Stimulated activated CD8-positive, alpha-beta memory T cell treated with anti-CD3 and anti-CD28 coated beads, Interleukin-7, amount 100 ng/mL, for 4 hours (primary cell): Measurements from ENCODE around the gene HCN3.
"Not testable (repeated sequence)": the region's sequence is repeated elsewhere in the genome, so short reads cannot be mapped to it uniquely, and the experiment has no call there.

Experiments used
- DNase-seq, 2 donors: peaks; one replicate each; pipeline ENCODE4 v3.0.0-alpha.2; 2020; ENCODE audit warnings: low read depth in 2 of 2

Gene HCN3

DNA sequence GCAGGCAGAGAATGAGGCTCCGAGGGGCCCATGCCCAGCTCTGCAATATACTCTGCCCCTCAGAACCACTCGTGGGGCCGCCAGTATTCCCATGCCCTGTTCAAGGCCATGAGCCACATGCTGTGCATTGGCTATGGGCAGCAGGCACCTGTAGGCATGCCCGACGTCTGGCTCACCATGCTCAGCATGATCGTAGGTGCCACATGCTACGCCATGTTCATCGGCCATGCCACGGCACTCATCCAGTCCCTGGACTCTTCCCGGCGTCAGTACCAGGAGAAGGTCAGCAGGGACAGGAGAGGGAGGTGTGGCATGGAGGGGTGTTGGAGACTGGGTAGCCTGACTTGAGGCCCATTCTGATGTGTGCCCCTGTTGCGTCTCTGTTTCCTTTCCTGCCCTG is 7.2 kb downstream of the HCN3 start:
- no peak for DNase-seq

DNA sequence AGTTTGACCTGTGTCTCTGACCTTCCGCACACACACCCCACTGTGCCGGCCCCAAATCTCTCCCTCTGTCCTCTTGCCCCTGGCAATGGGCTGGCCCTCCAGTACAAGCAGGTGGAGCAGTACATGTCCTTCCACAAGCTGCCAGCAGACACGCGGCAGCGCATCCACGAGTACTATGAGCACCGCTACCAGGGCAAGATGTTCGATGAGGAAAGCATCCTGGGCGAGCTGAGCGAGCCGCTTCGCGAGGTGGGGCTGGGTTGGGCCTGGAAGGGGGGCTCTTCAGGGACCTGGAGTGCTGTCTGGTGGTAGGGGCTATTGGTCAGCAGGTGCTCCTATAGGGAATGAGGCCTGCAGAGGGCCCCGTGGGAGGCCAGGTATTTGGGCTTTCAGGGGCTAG is 7.8 kb downstream of the HCN3 start:
- no peak for DNase-seq

DNA sequence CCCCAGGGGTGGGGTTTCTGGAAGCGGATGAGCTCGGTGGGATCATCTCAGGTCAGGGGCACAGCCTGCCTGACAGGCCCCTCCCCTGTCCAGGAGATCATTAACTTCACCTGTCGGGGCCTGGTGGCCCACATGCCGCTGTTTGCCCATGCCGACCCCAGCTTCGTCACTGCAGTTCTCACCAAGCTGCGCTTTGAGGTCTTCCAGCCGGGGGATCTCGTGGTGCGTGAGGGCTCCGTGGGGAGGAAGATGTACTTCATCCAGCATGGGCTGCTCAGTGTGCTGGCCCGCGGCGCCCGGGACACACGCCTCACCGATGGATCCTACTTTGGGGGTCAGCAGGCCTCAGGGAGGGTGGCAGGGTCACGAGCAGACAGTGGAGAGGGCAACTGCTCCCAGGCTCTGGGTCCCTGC is 8.4 kb downstream of the HCN3 start:
- DNase-seq = no peak

DNA sequence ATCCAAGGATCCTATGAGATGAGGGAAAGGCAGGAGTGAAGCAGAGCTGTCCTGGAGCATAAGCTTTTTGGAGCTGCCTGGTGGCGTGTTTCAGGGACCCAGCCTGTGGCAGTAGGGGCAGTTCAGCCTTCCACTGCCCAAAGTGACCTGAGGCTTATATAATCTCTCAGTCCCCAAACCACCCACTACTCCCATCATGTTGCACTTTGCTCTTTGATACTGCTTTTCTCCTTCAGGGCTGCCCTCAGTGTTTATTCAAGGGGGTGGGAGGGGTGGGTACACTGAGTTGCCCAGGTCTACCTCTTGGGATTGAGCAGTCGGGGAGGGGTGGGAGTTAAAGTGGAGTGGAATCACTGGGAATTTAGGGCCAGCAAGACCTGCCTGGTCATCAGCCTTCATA is 9.3 kb downstream of the HCN3 start:
- DNase-seq = no peak

DNA sequence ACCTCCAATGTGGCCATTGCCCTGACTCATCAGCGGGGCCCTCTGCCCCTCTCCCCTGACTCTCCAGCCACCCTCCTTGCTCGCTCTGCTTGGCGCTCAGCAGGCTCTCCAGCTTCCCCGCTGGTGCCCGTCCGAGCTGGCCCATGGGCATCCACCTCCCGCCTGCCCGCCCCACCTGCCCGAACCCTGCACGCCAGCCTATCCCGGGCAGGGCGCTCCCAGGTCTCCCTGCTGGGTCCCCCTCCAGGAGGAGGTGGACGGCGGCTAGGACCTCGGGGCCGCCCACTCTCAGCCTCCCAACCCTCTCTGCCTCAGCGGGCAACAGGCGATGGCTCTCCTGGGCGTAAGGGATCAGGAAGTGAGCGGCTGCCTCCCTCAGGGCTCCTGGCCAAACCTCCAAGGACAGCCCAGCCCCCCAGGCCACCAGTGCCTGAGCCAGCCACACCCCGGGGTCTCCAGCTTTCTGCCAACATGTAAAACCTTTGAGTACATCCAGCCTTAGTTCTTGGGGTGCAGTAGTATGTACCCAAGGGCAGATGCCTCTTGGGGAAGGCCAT is 10.8 kb downstream of the HCN3 start:
- DNase-seq = no peak

DNA sequence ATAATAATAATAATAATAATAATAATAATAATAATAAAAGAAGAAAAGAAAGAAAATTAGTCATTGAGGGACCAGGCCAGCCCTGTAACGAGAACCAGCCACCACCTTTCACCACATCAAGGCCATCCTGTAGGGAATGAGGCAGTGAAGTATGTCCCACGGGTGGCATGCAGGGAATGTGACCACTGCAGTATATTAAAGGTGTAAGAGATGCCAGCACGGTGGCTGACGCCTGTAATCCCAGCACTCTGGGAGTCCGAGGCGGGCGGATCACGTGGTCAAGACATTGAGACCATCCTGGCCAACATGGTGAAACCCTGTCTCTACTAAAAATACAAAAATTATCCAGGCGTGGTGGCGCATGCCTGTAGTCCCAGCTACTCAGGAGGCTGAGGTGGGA is 13.7 kb downstream of the HCN3 start:
- DNase-seq = not testable (repeated sequence)

DNA sequence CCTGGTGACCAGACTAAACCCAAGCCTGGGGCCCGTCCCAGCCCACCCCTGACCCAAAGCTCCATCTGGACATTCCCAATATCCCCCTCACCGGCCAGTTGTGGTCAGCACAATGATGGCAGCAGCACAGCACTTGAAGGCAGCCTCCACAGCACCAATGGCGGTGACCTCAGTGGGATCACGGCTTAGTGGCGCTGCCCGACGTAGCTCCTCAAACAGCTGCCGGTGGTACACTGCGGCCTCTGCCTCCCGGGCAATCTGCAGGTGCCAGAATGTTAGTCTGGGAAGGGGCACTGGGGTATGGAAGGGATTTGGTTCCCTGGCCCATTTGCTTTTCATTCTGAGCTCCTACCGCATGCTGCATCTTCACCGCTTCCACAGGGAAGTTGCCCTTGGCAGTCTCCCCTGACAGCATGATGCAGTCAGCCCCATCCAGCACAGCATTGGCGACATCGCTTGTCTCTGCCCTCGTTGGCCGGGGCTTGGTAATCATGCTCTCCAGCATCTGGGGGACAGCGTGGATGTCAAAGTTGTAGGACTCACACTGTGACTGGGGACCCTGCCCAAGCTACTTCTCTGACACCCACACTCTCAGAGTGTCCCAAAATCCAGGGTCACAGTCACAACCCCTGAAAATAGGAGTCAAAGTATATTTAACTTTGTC is 16.0 kb downstream of the HCN3 start:
- no peak for DNase-seq

DNA sequence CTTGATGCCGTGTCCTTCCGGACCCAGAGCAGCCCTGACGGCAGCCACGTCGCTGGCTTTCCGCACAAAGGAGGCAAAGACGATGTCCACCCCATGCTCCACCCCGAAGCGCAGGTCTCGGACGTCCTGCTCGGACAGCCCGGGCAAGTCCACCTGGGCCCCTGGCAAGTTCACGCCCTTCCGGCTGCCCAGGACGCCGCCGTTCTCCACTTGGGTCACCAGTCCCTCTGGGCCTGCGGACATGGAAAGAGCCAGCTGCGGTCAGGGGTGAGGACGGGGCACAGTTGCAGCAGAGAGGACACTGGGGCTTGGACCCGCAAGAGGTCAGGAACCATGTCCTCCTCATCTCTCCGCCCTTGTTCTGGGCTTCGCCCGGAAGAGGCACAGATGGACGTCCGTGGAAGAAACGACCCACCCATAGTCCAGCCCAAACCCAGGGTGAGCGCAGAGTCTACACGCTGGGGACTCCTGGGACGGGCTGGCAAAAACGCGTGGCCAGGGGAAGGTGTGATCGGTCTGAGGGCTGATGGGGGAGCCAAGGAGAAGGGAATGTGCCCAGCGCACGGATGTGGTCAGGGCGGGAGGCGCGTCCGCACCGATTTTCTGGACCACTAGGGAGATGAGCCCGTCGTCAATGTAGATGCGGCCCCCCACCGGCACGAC is 17.4 kb downstream of the HCN3 start:
- no peak for DNase-seq

DNA sequence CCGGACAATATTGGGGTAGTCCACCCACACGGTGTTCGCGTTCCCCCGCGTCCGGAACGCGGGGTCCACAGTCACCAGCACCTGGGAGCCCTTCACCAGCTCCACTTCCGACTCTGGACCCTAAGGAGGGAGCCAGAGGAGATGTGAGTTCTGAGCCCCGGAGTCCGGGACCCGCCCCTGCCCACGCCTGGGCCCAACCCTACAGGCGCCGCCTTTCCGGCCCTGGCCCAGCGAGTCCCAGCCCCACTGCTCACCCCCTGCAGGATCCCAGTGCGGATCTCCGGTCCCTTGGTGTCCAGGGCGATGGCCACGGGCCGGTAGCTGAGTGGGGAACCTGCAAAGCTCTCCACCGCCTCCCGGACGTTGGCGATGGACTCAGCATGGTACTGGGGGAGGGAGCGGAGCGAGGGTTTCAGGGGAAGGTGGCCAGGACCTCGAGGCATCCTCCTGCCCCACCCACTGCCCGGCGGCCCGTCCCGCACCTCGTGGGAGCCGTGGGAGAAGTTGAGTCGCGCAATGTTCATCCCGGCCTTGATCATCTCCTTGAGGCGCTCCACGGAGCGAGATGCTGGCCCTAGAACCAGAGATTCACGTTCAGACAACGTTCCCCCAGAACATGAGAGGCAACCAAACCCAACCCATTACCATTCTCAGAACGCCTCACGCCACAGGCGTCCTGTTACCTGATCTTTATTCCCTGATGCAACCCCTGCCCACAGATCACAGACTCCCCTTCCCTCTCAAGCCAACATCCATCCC is 18.1 kb downstream of the HCN3 start:
- no peak for DNase-seq

DNA sequence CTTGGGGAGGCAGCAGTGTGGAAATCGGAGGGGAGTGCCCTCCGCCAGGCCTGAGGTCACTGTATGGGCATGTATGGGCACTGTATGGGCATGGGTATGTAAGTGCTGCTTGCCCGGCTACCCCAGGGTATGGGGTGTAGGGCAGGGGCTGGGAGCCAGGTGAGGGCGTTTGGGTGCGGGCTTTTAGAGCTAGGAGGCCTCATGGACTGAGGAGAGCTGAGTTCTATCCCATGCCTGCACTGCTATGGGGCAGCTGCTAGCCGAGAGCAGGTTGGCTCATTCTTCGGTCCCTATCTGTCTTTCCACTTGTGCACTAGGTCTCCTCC is 18.6 kb downstream of the HCN3 start:
- DNase-seq = no peak

DNA sequence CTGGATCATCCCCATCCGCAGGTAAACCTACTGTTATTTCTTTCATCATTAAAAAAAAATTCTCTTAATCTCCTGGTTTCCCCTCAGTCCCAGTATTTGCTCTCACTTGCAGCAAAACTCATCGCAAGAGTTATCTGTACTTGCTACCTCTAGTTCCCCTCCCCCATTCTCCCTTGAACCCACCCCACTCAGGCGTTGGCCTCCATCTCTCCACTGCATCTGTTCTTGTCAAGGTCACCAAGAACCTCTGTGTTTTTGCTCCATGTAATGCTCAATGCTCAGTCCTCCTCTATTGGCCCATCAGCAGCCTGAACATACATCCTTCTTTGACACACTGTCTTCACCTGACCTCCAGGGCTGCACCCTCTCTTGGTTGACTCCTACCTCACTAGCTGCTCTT is 19.4 kb downstream of the HCN3 start:
- DNase-seq = no peak

DNA sequence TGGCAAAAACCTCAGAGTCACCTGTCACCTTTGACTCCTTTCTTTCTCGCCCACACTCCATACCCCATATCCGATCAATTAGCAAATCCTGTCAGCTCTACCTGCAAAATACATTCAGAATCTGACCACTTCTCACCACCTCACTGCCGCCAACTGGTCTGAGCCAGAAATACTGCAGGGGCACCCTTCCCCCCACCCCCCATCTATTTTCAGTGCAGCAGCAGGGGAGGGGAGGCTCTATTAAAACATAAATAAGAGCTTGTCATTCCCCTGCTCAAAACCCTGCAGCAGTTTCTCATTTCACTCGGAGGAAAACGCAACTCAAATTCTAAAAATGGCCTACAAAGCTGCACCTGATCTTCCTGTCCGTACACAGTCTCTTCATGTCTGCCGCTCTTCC is 20.1 kb downstream of the HCN3 start:
- DNase-seq = no peak

DNA sequence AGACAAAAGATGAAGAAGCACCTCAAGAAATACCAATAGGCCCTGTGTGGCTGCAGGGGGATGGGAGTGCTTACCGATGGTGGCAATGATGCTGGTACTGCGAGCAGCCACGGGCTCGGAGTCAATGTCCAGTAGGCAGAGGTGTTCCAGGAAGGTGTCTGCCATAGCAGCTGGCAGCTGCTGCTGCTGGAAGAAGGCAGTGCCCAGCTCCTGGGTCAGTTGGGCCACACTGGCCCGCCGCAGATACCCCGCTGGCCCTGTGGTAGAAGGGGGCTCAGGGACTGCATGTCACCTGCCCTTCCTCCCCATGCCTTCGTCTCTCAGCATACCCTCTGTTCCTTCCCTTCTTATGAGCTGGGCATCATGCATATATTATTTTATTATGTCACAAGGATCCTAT is 22.8 kb downstream of the HCN3 start:
- no peak for DNase-seq

DNA sequence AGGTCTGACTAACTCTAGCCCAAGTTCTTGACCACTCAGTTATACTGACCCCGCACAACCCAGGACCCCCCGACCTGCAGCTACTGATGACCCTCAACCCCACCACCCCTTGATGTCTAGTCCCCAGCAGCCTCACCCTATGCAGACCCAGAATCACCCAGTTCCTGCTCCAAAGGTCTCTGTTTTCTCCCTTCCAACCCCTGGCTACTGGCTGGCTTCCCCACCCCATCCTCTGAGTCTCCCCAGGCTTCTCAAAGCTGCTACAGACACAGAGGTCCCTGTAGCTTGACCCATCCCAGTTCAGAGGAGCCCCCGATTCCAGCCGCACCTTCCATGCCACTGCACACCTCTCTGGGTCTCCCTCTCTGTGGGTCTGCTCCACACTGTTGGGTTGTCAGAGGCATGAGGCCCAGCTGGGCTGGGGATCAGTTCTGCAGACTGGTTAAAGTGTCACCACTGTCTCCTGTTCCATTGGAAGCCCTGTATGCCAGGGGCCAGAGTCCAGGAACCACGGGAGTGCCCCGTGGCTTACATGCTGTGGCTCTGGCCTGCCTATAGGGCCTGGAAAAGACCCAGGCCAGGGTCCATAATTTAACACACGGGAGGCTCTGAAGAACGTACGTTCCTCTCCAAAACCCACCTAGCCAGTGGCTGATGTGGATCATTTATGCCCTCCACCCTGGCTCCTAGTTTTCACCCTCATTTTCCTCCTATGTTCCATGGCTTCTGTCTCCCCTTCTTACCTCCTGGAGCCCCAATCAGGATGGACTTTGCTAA is 23.5 kb downstream of the HCN3 start:
- DNase-seq = no peak

DNA sequence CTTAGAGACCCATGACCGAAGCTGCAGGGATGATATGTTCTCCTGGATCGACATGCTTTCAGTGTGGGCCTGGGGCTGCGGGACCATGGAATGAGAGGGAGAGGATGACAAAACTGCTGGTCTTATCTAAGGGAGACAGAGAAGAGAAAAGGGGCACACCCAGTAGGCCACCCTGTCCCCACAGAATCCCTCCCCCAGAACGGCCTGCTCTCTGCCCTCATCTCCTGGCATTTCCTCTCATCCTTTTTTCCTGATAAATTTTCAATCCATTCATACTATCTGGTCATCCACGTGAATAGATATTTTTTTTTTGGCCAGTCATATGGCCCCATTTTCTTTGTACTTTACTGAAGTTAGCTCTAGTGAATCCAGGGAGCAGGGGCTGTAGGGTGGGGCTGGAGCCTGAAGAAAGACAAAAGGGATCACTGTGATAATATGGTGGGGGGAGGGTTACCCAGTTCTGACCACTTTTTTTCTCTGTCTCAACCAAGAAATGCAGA is 24.1 kb downstream of the HCN3 start, which contains the start of gene PKLR:
TSS of gene PKLR (minus strand) at position 97 of the 500 bp plus-strand sequence. CDS start at position 54, 43 bp downstream.
- DNase-seq = no peak

DNA sequence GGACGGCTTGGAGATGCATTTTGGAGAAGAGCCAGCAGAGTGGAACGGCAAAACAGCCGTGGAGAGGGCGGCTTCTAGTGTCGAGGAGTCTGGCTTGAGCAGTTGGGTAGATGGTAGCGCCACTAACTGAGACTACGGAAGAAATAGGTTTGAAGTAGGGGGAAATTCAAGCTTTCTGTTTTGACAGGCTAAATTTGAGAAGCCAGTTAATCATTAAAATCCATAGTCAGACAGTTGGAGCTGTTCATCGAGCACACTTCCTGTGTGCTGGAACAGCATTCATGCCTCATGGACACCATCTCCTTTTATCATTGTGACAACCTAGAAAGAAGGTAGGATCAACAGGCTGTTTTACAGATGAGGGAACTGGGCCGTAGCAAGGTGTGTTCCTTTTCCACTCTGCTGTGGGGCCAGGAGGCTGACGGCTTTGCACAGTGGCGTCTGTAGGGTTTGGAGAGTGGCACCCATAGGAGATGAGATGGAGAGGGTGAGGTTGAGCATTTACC is 27.3 kb downstream of the HCN3 start:
- DNase-seq = no peak

DNA sequence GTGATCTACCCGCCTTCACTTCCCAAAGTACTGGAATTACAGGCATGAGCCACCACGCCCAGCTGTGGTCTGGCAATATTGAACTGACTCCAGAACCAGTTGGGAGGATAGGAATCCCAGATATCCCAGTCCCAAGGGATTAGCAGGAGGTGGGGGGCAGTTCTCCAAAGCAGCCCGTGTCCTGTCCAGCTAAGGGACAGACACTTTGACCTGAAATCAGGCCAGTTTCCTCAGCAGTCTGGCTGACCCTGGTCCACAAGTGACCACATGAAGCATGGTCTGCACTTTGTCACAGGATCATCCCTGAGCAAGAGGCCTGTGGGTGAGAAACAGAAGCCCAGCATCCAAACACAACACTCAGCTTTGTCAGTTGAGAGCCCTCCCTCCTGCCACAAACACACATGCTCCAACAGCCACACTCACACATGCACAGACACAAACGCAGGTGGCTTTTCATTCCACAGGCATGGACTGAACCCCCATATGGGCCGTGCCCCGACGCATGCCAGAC is 28.7 kb downstream of the HCN3 start:
- no peak for DNase-seq

DNA sequence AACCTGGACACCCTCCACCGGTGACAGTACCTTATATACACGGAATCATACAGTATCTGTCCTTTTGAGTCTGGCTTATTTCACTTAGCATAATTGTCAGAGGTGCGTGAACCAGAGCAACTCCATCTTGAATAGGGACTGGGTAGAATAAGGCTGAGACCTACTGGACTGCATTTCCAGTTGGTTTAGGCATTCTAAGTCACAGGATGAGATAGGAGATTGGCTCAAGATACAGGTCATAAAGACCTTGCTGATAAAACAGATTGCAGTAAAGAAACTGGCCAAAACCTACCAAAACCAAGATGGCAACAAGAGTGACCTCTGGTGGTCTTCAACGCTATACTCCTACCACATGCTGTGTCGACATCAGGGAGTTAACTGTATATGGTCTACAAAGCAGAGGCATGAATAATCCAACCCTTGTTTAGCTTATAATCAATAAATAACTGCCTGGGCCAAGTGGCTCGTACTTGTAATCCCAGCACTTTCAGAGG is 30.0 kb downstream of the HCN3 start:
- DNase-seq = no peak

DNA sequence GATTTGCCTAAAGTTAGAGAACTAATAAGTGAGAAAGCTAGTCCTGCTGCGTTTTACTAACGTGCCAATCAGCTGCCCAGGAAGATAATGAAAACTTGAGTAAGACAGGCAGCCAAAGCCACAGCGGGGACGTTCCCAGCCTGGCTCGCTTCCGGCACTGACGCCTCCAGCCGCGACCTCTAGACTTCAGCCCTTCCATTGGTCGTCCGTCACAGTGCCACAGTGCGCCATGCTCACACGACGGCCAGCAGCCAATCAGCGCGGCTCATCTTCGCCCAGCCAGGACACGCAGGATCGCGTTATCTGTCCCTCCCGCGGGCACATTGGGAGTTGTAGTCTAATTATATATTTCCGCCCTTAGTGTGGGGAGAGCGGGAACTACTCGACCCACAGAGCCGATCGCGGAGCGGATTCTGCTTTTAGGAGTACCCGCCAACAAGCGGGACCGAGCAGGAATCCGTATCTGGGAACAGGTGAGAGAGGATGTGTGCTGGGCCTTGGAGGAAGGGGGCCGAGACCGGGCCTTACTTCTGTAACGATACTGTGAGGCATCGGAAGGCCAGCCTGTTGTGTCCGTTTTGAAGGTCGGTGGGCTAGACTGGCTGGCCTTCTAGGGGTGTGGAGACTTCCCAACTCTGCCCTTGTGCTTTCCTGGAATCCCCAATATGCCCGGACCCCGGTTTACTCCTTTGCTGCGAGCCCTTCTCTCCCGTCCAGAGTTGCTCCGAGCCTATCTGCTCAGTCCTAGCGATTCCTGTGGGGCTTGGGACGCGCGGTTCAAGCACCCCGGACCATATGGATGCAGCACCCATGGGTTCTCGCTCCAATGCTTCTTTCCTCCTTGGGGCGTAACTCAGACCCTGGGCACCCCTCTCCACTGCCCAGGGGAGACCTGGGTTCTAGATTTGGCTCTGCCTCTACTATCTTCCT is 31.5 kb downstream of the HCN3 start, which contains the start of gene FDPS:
TSS of gene FDPS (plus strand) at position 374 of the 930 bp plus-strand sequence. CDS start 924 bp downstream, outside the sequence.
- peak; percentile 96 to 98 for DNase-seq
